ENCODE data around the gene GRIK2. TPM values are rescaled to one million over a fixed set of nuclear protein-coding genes. Genes with fewer than 3 reads are reported as not detected.

The GRIK2 gene
- total and polyA plus RNA-seq, 12 donors = 0.09 to 10.6 (median 1.9) TPM

DNA sequence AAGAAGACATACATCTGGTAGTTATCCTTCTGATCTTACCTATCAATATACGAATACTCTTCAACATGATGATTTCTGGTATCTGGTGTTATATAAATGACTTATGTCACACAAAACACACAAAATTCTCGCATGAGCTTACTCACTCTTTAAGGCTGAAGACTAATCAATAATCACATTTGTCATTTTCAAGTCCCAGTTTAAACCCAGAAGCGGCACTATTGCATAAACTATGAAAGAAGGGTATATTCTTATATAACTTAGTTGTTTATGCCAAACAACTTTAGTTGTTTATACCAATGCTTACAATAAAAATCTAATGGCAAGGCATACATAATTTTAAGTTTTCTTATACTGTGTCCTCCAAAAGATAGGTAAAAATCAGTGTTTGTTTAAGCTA is 293.1 kb downstream of the GRIK2 start:
- 72 to 83% (median 78%) methylated on average over 3 of the region's 3 CpGs for WGBS, 4 donors
- intact Hi-C loops (cut with DNase I) = no loop called here
- TF ChIP-seq, protein P1, sequence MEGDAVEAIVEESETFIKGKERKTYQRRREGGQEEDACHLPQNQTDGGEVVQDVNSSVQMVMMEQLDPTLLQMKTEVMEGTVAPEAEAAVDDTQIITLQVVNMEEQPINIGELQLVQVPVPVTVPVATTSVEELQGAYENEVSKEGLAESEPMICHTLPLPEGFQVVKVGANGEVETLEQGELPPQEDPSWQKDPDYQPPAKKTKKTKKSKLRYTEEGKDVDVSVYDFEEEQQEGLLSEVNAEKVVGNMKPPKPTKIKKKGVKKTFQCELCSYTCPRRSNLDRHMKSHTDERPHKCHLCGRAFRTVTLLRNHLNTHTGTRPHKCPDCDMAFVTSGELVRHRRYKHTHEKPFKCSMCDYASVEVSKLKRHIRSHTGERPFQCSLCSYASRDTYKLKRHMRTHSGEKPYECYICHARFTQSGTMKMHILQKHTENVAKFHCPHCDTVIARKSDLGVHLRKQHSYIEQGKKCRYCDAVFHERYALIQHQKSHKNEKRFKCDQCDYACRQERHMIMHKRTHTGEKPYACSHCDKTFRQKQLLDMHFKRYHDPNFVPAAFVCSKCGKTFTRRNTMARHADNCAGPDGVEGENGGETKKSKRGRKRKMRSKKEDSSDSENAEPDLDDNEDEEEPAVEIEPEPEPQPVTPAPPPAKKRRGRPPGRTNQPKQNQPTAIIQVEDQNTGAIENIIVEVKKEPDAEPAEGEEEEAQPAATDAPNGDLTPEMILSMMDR (IDR thresholded peaks at IDR 0.05) = no peak
- Histone ChIP-seq H3K4me1 (replicated peaks in 1 of 2) (no peaks in the 10 kb centered on the region), H3K9me3 (replicated peaks in 1 of 3) (no peaks in the 10 kb centered on the region), H3K36me3 (replicated peaks in 1 of 2) (no peaks in the 10 kb centered on the region), H3K27ac (no peak overlapping the region), H3K27me3 (no peaks in the 10 kb centered on the region), H3K4me3 (no peak overlapping the region)
- no peak for DNase-seq

DNA sequence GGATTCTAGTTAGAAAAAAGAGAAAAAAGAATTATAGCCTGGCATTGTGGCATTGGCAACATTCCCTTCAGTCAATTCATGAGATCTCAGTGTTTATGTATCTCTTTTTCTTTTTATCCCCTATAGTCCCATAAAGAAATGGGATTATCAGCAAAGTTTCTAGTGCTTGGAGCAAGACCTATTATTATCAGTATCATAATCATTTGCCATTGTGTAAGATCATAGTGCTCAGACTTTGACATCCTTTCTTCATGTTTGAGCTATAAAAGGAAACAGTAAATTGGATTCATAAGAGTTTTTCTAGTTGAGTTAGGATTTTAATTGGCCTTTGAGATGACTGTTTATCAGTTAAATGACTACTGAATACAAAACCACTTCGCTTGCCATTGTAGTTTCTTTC is 295.6 kb downstream of the GRIK2 start:
- no peak for TF ChIP-seq POLR2A (IDR thresholded peaks at IDR 0.05)
- TF ChIP-seq, protein P1 (IDR thresholded peaks at IDR 0.05) = no peak

DNA sequence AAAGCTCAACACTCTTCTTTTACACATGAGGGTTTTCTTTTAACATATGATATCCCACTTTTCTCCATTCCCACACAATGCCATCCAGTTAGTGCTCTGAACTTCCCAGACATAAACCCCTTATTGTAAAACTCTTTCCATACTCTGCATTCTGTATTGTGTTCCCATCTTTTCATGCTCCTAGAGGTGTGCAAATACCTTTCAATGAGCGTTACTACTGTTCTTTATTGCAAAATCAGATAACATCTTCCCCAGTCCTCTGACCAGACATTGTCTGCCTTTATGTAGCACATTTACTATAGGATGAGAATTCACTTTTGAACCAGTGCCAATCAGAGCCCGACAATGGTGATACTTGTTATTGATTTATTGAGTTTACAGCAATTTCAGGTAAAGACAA is 296.2 kb downstream of the GRIK2 start:
- Histone ChIP-seq H3K36me3 (replicated peaks in 1 of 2) (no peaks in the 10 kb centered on the region), H3K27ac (no peak overlapping the region), H3K4me3 (no peak overlapping the region), H3K4me1 (replicated peaks in 1 of 2) (no peaks in the 10 kb centered on the region), H3K9me3 (replicated peaks in 1 of 3) (no peaks in the 10 kb centered on the region), H3K27me3 (no peaks in the 10 kb centered on the region)
- no peak for DNase-seq
- intact Hi-C loops (cut with DNase I) = no loop called here
- 75 to 84% (median 77%) methylated on average over 2 of the region's 2 CpGs for WGBS, 4 donors
- no peak for TF ChIP-seq POLR2A (IDR thresholded peaks at IDR 0.05)
- TF ChIP-seq, protein P1 (IDR thresholded peaks at IDR 0.05) = no peak

More for the DNA sequence above, 295.6 kb downstream of the GRIK2 start:
- H3K4me1 ChIP-seq (replicated peaks in 1 of 2) = no peaks in the 10 kb centered on the region
- no peaks in the 10 kb centered on the region for H3K9me3 ChIP-seq (replicated peaks in 1 of 3)
- intact Hi-C loops (cut with DNase I) = no loop called here
- no peak for DNase-seq
- no peak overlapping the region for H3K27ac ChIP-seq
- no peaks in the 10 kb centered on the region for H3K36me3 ChIP-seq (replicated peaks in 1 of 2)
- H3K4me3 ChIP-seq = no peak overlapping the region
- H3K27me3 ChIP-seq = no peaks in the 10 kb centered on the region
- WGBS, 4 donors = 66 to 89% (median 68%) methylated on average over 1 of the region's 1 CpG

DNA sequence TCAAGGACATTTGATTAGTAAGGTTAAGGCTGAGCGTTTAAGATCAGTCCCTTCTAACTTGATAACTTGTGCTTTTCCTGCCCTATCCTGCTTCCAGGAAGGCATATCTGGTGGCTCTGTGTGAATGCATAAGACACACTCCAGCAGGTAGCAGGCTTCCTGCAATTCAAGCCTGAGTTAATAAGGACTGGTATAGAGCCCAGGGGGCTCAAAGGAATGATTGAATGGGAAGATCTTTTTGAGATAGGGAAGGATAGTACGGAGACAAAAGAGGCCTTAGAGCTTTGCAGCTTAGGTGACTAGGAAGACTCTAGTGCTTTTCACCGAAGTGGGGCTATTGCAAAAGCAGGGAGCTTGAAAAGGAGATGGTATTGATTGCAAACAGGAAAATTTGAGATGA is 307.1 kb downstream of the GRIK2 start:
- DNase-seq = no peak
- Histone ChIP-seq H3K4me1 (replicated peaks in 1 of 2) (no peaks in the 10 kb centered on the region), H3K4me3 (no peak overlapping the region), H3K27me3 (no peaks in the 10 kb centered on the region), H3K27ac (no peak overlapping the region), H3K9me3 (replicated peaks in 1 of 3) (no peaks in the 10 kb centered on the region), H3K36me3 (replicated peaks in 1 of 2) (no peaks in the 10 kb centered on the region)
- 46 to 58% (median 54%) methylated on average over 3 of the region's 3 CpGs for WGBS, 4 donors
- TF ChIP-seq, protein P1 (IDR thresholded peaks at IDR 0.05) = no peak
- no peak for TF ChIP-seq POLR2A (IDR thresholded peaks at IDR 0.05)
- intact Hi-C loops (cut with DNase I) = no loop called here

Measured in adrenal gland (tissue), 12 donors.